Omental fat pad (tissue), 4 donors: ENCODE data around the gene CACNA2D1. TPM values are rescaled to one million over a fixed set of nuclear protein-coding genes. Genes with fewer than 3 reads are reported as not detected.
"Not testable (repeated sequence)": the region's sequence is repeated elsewhere in the genome, so short reads cannot be mapped to it uniquely, and the experiment has no call there.

Experiments
- ATAC-seq: fragments of 150-250 bp; one replicate; pipeline ENCODE4 v1.9.1; 2016; ENCODE audit warnings: mild to moderate bottlenecking, moderate library complexity; ENCODE audit not compliant: low FRiP score
- DNase-seq: peaks from one replicate; pipeline ENCODE4 v3.0.0-alpha.2; 2019; ENCODE audit warnings: low spot score
- CTCF ChIP-seq, 3 donors: fragments of 450-650 bp; IDR thresholded peaks; one replicate each; pipeline ENCODE4 v1.5.1; 2016 to 2017; ENCODE audit warnings: antibody characterized with exemption in 3 of 3, mild to moderate bottlenecking in 3 of 3, moderate library complexity in 2 of 3
- total RNA-seq, 4 donors: library from RNA; depleted of rRNA; stranded (reverse); fragments of >200 nt; gene quantifications; one replicate each; pipeline ENCODE4 v1.1.0, GENCODE V29; 2016

The CACNA2D1 gene
- total RNA-seq, 4 donors from 2014 or later, result 20.5 to 39.8 (median 29.3) TPM

GRCh38 chr7:82435769-82436168 is 7.8 kb downstream of the CACNA2D1 start:
- no peak for ATAC-seq
- TF ChIP-seq CTCF (IDR thresholded peaks at IDR 0.05), result no peak
- no peak for DNase-seq

- no peak for TF ChIP-seq CTCF (IDR thresholded peaks at IDR 0.05)
- ATAC-seq, result no peak
Measured at GRCh38 chr7:82434275-82435022, 9.1 kb downstream of the CACNA2D1 start.

DNA sequence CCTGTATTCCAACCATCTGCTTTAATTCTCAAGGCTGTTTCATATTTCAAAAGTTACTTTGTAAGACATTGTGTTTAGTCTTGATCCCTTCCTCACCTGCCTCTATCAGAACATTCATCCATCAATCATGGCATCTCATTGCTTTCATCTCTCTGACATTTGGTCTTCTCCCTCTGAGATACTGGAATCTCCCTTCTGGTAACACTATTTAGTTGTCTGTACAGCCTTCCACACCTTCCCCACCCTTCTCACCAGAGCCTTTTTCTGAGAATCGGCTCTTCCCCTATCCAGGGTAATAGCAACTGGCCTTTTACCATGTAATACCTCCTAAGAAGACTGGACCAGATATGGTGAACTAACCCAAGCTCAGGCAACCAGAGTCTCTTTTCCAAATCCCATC is 10.1 kb downstream of the CACNA2D1 start:
- TF ChIP-seq CTCF (IDR thresholded peaks at IDR 0.05), result no peak
- DNase-seq (no peak), ATAC-seq (no peak)

More at GRCh38 chr7:82434275-82435022, 9.1 kb downstream of the CACNA2D1 start:
- no peak for DNase-seq

DNA sequence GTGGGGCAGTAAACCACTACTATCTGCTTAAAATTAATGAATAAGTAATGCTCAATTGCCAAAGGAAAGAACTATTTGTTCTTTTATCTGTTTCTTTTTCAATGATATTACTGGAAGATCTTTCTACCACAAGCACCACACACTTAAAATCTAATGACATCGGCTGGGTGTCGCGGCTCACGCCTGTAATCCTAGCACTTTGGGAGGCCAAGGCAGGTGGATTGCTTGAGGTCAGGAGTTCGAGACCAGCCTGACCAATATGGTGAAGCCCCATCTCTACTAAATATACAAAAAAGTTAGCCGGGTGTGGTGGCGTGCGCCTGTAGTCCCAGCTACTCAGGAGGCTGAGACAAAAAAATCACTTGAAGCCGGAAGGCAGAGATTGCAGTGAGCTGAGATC is 10.8 kb downstream of the CACNA2D1 start:
- not testable (repeated sequence) for DNase-seq, ATAC-seq

- TF ChIP-seq CTCF (IDR thresholded peaks at IDR 0.05), result no peak
- DNase-seq (no peak), ATAC-seq (no peak)
Measured at GRCh38 chr7:82430500-82431465, 12.8 kb downstream of the CACNA2D1 start.

GRCh38 chr7:82429408-82429807 is 14.2 kb downstream of the CACNA2D1 start:
- ATAC-seq, result no peak
- no peak for DNase-seq

More at GRCh38 chr7:82429408-82429807, 14.2 kb downstream of the CACNA2D1 start:
- TF ChIP-seq CTCF (IDR thresholded peaks at IDR 0.05), result no peak
